ENCODE data around the gene ZNF141. TPM values are rescaled to one million over a fixed set of nuclear protein-coding genes. Genes with fewer than 3 reads are reported as not detected.

The ZNF141 gene
- total RNA-seq, 2 donors from 2014 or later = 26.5 to 37.6 TPM

Other genes starting within 250 kb of the ZNF141 start
- 10 to 100 TPM; 10.4 to 10.8 TPM for gene ZNF718, start 213.3 kb upstream of the ZNF141 start, total RNA-seq
- gene ZNF732, start 32.3 kb upstream of the ZNF141 start, total RNA-seq = not detected
- 10 to 100 TPM; 30.7 to 48.6 TPM for gene ZNF721, start 161.3 kb downstream of the ZNF141 start, total RNA-seq
- 10 to 100 TPM; 56.4 to 74.8 TPM for gene PIGG, start 161.4 kb downstream of the ZNF141 start, total RNA-seq
- not detected for gene TMEM271, start 238.5 kb downstream of the ZNF141 start, total RNA-seq